Prostate gland (tissue), 2 donors: ENCODE results near the gene PEAK1. TPM values are rescaled to one million over a fixed set of nuclear protein-coding genes. Genes with fewer than 3 reads are reported as not detected.

Experiments used
- DNase-seq: peaks from one replicate; pipeline ENCODE4 v3.0.0-alpha.2; 2019; ENCODE audit warnings: low spot score
- H3K27ac ChIP-seq, 2 donors: fragments of 200-600 bp; sonication (generic); 2 replicates each; pipeline ENCODE4 v1.5.1; 2017 to 2019
- H3K27me3 ChIP-seq: fragments of 200-600 bp; sonication (generic); replicated peaks from 2 replicates; pipeline ENCODE4 v1.5.1; 2019; ENCODE audit not compliant: insufficient read depth
- H3K36me3 ChIP-seq, 2 donors: fragments of 200-600 bp; sonication (generic); 1 replicate in 1 of 2; 2 replicates in 1 of 2; pipeline versions ENCODE4 v1.5.1 to v1.8.1; 2017 to 2019
- H3K4me1 ChIP-seq: fragments of 200-600 bp; sonication (generic); replicated peaks from 2 replicates; pipeline ENCODE4 v1.5.1; 2019
- H3K4me3 ChIP-seq, 2 donors: fragments of 200-600 bp; sonication (generic); 2 replicates each; pipeline ENCODE4 v1.5.1; 2017 to 2019
- H3K9me3 ChIP-seq: fragments of 200-600 bp; sonication (generic); 2 replicates; pipeline ENCODE4 v1.5.1; 2017
- CTCF ChIP-seq, 4 experiments: fragments of 200-600 bp in 2 of 4; fragments of 450-650 bp in 2 of 4; sonication (generic) in 2 of 4; IDR thresholded peaks; 1 replicate in 3 of 4; 2 replicates in 1 of 4; pipeline ENCODE4 v1.5.1; 2016 to 2019; ENCODE audit warnings: antibody characterized with exemption in 4 of 4, mild to moderate bottlenecking in 2 of 4, moderate library complexity in 2 of 4
- POLR2A ChIP-seq: fragments of 450-650 bp; IDR thresholded peaks from one replicate; pipeline ENCODE4 v1.6.1; 2016; ENCODE audit warnings: antibody characterized with exemption, mild to moderate bottlenecking
- POLR2AphosphoS5 ChIP-seq: sonication (generic); formaldehyde crosslinking; IDR thresholded peaks from one replicate; pipeline ENCODE4 v1.6.1; 2017; ENCODE audit warnings: antibody characterized with exemption
- WGBS: methylation state at CpG from one replicate; pipeline ENCODE4 v1.1.5; 2018; 5-methylcytosine and 5-hydroxymethylcytosine counted together
- intact Hi-C: fragments of 100-400 bp; cut with DNase I; formaldehyde crosslinking; loops from one replicate; pipeline ENCODE4 v1.14.2; 2022
- total RNA-seq, 2 donors: library from RNA; depleted of rRNA; stranded (reverse); fragments of >200 nt; gene quantifications; one replicate each; pipeline ENCODE4 v1.1.0, GENCODE V29; 2016

The PEAK1 gene
- total RNA-seq, 2 donors from 2014 or later: 11.3 to 108 TPM

- Histone ChIP-seq H3K9me3 (no peaks in the 10 kb centered on the region), H3K36me3 (no peaks in the 10 kb centered on the region), H3K4me3 (no peak overlapping the region), H3K27ac (no peak overlapping the region), H3K4me1 (no peaks in the 10 kb centered on the region), H3K27me3 (no peaks in the 10 kb centered on the region)
- intact Hi-C loops: no loop called here
- no peak for DNase-seq
- no peak for TF ChIP-seq POLR2AphosphoS5
- no peak for TF ChIP-seq CTCF (IDR thresholded peaks at IDR 0.05)
- TF ChIP-seq POLR2A: no peak
- WGBS: 83% methylated on average over 3 of the region's 3 CpGs
Observed at GRCh38 chr15:77342807-77343206, 77.1 kb downstream of the PEAK1 start.

GRCh38 chr15:77340245-77340644, 79.7 kb downstream of the PEAK1 start:
- 92% methylated on average over 3 of the region's 3 CpGs for WGBS

GRCh38 chr15:77336006-77336405, 83.9 kb downstream of the PEAK1 start:
- intact Hi-C loops: no loop called here
- no peaks in the 10 kb centered on the region for H3K4me1 ChIP-seq
- H3K27ac ChIP-seq: no peak overlapping the region
- H3K36me3 ChIP-seq: no peaks in the 10 kb centered on the region
- no peak overlapping the region for H3K4me3 ChIP-seq
- no peaks in the 10 kb centered on the region for H3K9me3 ChIP-seq
- WGBS: 59% methylated on average over 2 of the region's 2 CpGs
- TF ChIP-seq POLR2A (no peak), POLR2AphosphoS5 (no peak), CTCF (IDR thresholded peaks at IDR 0.05) (no peak)
- no peak for DNase-seq
- no peaks in the 10 kb centered on the region for H3K27me3 ChIP-seq

More at GRCh38 chr15:77340245-77340644, 79.7 kb downstream of the PEAK1 start:
- intact Hi-C loops: no loop called here
- H3K4me1 ChIP-seq: no peaks in the 10 kb centered on the region
- H3K9me3 ChIP-seq: no peaks in the 10 kb centered on the region
- H3K4me3 ChIP-seq: no peak overlapping the region
- no peaks in the 10 kb centered on the region for H3K27me3 ChIP-seq
- no peak for TF ChIP-seq POLR2A
- no peak for TF ChIP-seq CTCF (IDR thresholded peaks at IDR 0.05)
- no peak for TF ChIP-seq POLR2AphosphoS5
- no peak for DNase-seq
- no peaks in the 10 kb centered on the region for H3K36me3 ChIP-seq
- H3K27ac ChIP-seq: no peak overlapping the region

GRCh38 chr15:77335298-77335697, 84.6 kb downstream of the PEAK1 start:
- intact Hi-C loops: no loop called here
- TF ChIP-seq POLR2A: no peak
- no peak for TF ChIP-seq POLR2AphosphoS5
- TF ChIP-seq CTCF (IDR thresholded peaks at IDR 0.05): no peak
- Histone ChIP-seq H3K27ac (no peak overlapping the region), H3K27me3 (no peaks in the 10 kb centered on the region), H3K4me1 (no peaks in the 10 kb centered on the region), H3K36me3 (no peaks in the 10 kb centered on the region), H3K4me3 (no peak overlapping the region), H3K9me3 (no peaks in the 10 kb centered on the region)
- no peak for DNase-seq
- WGBS: 63% methylated on average over 4 of the region's 4 CpGs

GRCh38 chr15:77333166-77333565, 86.7 kb downstream of the PEAK1 start:
- TF ChIP-seq POLR2AphosphoS5 (no peak), CTCF (IDR thresholded peaks at IDR 0.05) (no peak), POLR2A (no peak)
- Histone ChIP-seq H3K4me3 (no peak overlapping the region), H3K27ac (no peak overlapping the region), H3K4me1 (no peaks in the 10 kb centered on the region), H3K9me3 (no peaks in the 10 kb centered on the region), H3K36me3 (no peaks in the 10 kb centered on the region), H3K27me3 (no peaks in the 10 kb centered on the region)
- DNase-seq: no peak
- intact Hi-C loops: no loop called here
- WGBS: 100% methylated on average over 2 of the region's 2 CpGs
